H1 (cell line): ENCODE data around the gene IKZF3. TPM values are rescaled to one million over a fixed set of nuclear protein-coding genes. Genes with fewer than 3 reads are reported as not detected.

Source experiments
- FOSL1 ChIP-seq: IDR thresholded peaks from 2 replicates; pipeline ENCODE4 v1.6.1; 2011; ENCODE audit warnings: mild to moderate bottlenecking, low read depth, low read length, moderate library complexity; ENCODE audit not compliant: insufficient read depth
- GABPA ChIP-seq: IDR thresholded peaks from 2 replicates; pipeline ENCODE4 v1.6.1; 2011; ENCODE audit warnings: mild to moderate bottlenecking, low read length, moderate library complexity, borderline replicate concordance; ENCODE audit not compliant: insufficient read depth
- KDM5A ChIP-seq: fragments of 200-600 bp; IDR thresholded peaks from 2 replicates; pipeline ENCODE4 v1.7.1; 2012; ENCODE audit warnings: mild to moderate bottlenecking, low read length, inconsistent platforms, mixed read lengths
- RNF2 ChIP-seq: fragments of 200-900, 300-1000 bp; sonication (generic); IDR thresholded peaks from 2 replicates; pipeline ENCODE4 v1.7.1; 2016; ENCODE audit warnings: borderline replicate concordance, low read depth, mild to moderate bottlenecking, antibody characterized with exemption, low read length; ENCODE audit not compliant: poor library complexity, severe bottlenecking; ENCODE audit errors: missing control alignments
- SIX5 ChIP-seq: IDR thresholded peaks from 2 replicates; pipeline ENCODE4 v1.6.1; 2011; ENCODE audit warnings: mild to moderate bottlenecking, low read depth, low read length
- SP1 ChIP-seq: IDR thresholded peaks from 2 replicates; pipeline ENCODE4 v1.6.1; 2011; ENCODE audit warnings: low read depth, low read length
- TCF12 ChIP-seq: IDR thresholded peaks from 2 replicates; pipeline ENCODE4 v1.6.1; 2011; ENCODE audit warnings: low read depth, mild to moderate bottlenecking, low read length
- YY1 ChIP-seq: IDR thresholded peaks from 2 replicates; pipeline ENCODE4 v1.6.1; 2011; ENCODE audit warnings: low read depth, mild to moderate bottlenecking, low read length
- polyA plus RNA-seq, 7 experiments: library from polyadenylated mRNA; depleted of rRNA in 3 of 7; stranded (reverse) in 5 of 7; unstranded in 2 of 7; fragments of >200 nt in 5 of 7; fragments of 200-250 nt in 2 of 7; gene quantifications; 1 replicate in 5 of 7; 2 replicates in 1 of 7; 4 replicates in 1 of 7; pipeline versions ENCODE4 v1.2.1 to v1.2.3, GENCODE V29; 2011 to 2013; ENCODE audit warnings: missing spikeins in 2 of 7, mixed read lengths in 2 of 7
- total RNA-seq: library from RNA; stranded (reverse); fragmentation: NEBNext Ultra II Directional; extraction: Animal tissue kit (Norgen Biotek cat#: 25700); gene quantifications from 2 replicates; pipeline ENCODE4 v1.2.1, GENCODE V29; 2021

The IKZF3 gene
- total and polyA plus RNA-seq, 2 of the 8 experiments (the other 6 are each of a cell fraction or from before 2014, with no cell fraction given) = 0.23 to 0.56 TPM

- TF ChIP-seq GABPA = no peak
- TF ChIP-seq KDM5A = no peak
- TF ChIP-seq TCF12 = no peak
- no peak for TF ChIP-seq SP1
- TF ChIP-seq SIX5 = no peak
- TF ChIP-seq YY1 = no peak
- TF ChIP-seq FOSL1 = no peak
- TF ChIP-seq RNF2 = no peak
These were observed 30.7 kb upstream of the IKZF3 start (continued) for GRCh38 chr17:39894681-39895376.
